ENCODE results near the gene CADM3.

The CADM3 gene

DNA sequence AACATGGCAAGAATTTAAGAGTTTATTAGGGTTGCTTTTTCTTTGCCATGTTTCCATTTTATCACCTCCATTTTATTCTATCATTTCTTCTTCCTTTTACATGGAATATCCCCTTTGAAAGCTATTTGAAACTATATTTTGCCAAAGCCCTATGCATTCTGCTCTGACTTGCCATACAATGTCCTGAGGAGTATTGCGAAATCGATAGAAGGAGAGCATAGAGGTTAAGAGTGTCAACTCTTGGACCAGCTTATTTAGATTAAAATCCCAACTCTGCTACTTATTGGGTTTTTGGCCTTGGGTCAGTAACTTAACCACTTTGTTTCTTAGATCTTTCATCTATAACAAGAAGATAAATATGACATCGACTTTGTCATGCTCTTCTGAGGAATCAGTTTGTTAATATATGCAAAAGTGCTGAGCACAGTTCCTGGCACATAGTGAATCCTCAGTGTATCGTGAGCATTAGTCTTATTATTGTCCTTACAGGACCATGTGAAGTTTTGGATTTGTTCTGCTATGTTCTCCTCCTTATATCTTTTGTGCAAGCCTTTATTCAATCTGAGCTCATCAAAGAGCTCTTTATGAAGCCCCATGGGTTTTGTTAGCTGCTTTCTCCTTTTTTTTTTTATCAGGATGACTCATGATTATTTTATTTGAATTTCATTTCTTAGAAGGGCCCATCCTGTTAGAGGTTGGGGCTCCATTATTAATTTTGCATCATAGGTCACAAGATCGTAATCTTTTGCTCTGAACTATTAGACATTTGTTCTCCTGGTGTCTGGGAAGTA, 50.9 kb downstream of the CADM3 start:
- no peaks in the 10 kb centered on the region for H3K36me3 ChIP-seq (ENCODE audit: insufficient read depth, insufficient read length, low read length)
- no peak overlapping the region for H3K9ac ChIP-seq (ENCODE audit: insufficient read length, low read depth)
- DNase-seq (ENCODE audit: low read depth, low spot score), result no peak
- H3K4me3 ChIP-seq (ENCODE audit: insufficient read length, low read depth), result no peak overlapping the region
- no peak for TF ChIP-seq ZNF274 (IDR thresholded peaks at IDR 0.05; ENCODE audit: low read depth, low read length)
- no peak for TF ChIP-seq YY1 (IDR thresholded peaks at IDR 0.05; ENCODE audit: insufficient read depth, insufficient read length)
- no peak for TF ChIP-seq SUZ12 (IDR thresholded peaks at IDR 0.05; ENCODE audit: extremely low read depth, insufficient read depth, insufficient read length)
- H3K9me3 ChIP-seq (ENCODE audit: insufficient read depth, low read length), result no peaks in the 10 kb centered on the region
- no peaks in the 10 kb centered on the region for H3K27me3 ChIP-seq (ENCODE audit: insufficient read depth, insufficient read length)
- peaks cover 5% of the 10 kb centered on the region for H3K4me1 ChIP-seq (ENCODE audit: insufficient read depth, insufficient read length)

DNA sequence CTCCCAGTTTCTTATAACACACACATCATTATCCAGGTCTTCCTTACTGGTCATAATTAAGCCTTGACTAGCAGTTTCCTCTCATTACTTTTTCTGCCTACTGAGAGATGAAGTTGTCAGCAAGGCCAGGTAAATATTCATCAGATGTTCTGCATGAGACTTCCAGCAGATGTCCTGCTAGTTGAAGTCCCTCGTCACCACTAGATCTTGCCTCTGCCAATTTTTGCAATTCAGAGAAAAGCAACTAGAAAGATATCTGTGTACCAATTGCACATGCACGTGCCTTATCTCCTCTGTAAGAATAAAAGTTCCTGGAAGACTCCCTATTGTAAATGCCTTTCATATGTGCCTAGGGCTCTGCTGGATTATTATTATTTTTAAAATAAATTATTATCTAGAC, 51.6 kb downstream of the CADM3 start:
- H3K9me3 ChIP-seq (ENCODE audit: insufficient read depth, low read length), result no peaks in the 10 kb centered on the region
- DNase-seq (ENCODE audit: low read depth, low spot score), result no peak
- no peaks in the 10 kb centered on the region for H3K36me3 ChIP-seq (ENCODE audit: insufficient read depth, insufficient read length, low read length)
- H3K4me3 ChIP-seq (ENCODE audit: insufficient read length, low read depth), result no peak overlapping the region
- no peak overlapping the region for H3K9ac ChIP-seq (ENCODE audit: insufficient read length, low read depth)
- TF ChIP-seq YY1 (IDR thresholded peaks at IDR 0.05; ENCODE audit: insufficient read depth, insufficient read length) (no peak), SUZ12 (IDR thresholded peaks at IDR 0.05; ENCODE audit: extremely low read depth, insufficient read depth, insufficient read length) (no peak), ZNF274 (IDR thresholded peaks at IDR 0.05; ENCODE audit: low read depth, low read length) (no peak)
- H3K27me3 ChIP-seq (ENCODE audit: insufficient read depth, insufficient read length), result no peaks in the 10 kb centered on the region
- peaks cover 5% of the 10 kb centered on the region for H3K4me1 ChIP-seq (ENCODE audit: insufficient read depth, insufficient read length)

DNA sequence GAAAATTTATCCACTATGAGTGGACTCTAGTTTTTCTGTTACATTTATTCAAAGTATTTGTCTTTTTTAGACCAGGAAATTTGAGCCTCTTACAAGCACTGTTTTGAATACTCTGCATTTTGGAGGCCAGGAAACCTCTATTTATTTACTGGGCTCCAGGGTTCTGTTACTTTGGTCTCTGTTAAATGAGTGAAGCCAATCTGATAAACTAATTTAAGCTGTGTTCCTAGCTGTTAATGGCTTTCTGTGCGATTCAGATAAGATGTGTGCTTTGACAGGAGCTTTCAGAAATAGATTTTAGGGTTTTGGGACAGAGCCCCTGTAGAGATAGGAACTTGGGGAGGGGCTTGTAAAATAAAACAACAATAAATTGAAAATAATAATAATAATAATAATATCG, 57.1 kb downstream of the CADM3 start:
- no peak for DNase-seq (ENCODE audit: low read depth, low spot score)

DNA sequence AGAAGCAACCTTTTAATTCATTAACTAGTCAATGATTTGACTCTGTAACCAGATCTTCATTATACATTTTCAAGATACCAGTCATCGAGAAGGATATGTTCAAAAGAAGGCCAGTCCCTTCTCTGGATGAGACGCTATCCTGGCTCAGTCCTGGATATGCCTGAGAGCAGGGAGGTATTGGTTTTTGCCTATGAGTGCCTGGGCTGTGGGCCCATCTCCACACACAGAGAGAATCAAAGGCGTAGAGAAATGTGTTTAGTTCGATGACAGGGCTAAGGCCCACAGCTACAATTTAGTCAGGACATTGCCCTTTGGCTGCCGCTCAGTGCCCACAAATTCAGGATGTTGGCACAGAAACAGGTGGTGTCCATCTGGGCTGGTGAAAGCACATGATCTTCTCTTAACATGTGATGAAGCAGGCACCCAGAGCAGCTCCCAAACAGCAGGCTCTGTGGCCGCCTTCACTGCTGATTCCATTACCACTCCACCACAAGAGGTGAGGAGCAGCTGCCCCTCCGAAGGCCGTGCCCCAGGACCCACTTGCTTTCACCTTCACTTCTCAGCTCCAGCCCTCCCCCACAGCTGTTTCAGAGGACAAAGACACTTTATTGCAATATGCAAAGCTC, 58.0 kb downstream of the CADM3 start:
- peaks cover 6% of the 10 kb centered on the region for H3K4me1 ChIP-seq (ENCODE audit: insufficient read depth, insufficient read length)
- H3K36me3 ChIP-seq (ENCODE audit: insufficient read depth, insufficient read length, low read length), result no peaks in the 10 kb centered on the region
- H3K4me3 ChIP-seq (ENCODE audit: insufficient read length, low read depth), result no peak overlapping the region
- no peak for DNase-seq (ENCODE audit: low read depth, low spot score)
- no peak for TF ChIP-seq ZNF274 (IDR thresholded peaks at IDR 0.05; ENCODE audit: low read depth, low read length)
- H3K9me3 ChIP-seq (ENCODE audit: insufficient read depth, low read length), result no peaks in the 10 kb centered on the region
- H3K27me3 ChIP-seq (ENCODE audit: insufficient read depth, insufficient read length), result no peaks in the 10 kb centered on the region
- H3K9ac ChIP-seq (ENCODE audit: insufficient read length, low read depth), result no peak overlapping the region

More for the DNA sequence above, 57.1 kb downstream of the CADM3 start:
- Histone ChIP-seq H3K9ac (ENCODE audit: insufficient read length, low read depth) (no peak overlapping the region), H3K36me3 (ENCODE audit: insufficient read depth, insufficient read length, low read length) (no peaks in the 10 kb centered on the region), H3K27me3 (ENCODE audit: insufficient read depth, insufficient read length) (no peaks in the 10 kb centered on the region), H3K4me1 (ENCODE audit: insufficient read depth, insufficient read length) (peaks cover 6% of the 10 kb centered on the region), H3K9me3 (ENCODE audit: insufficient read depth, low read length) (no peaks in the 10 kb centered on the region), H3K4me3 (ENCODE audit: insufficient read length, low read depth) (no peak overlapping the region)
- TF ChIP-seq ZNF274 (IDR thresholded peaks at IDR 0.05; ENCODE audit: low read depth, low read length) (no peak), YY1 (IDR thresholded peaks at IDR 0.05; ENCODE audit: insufficient read depth, insufficient read length) (no peak), SUZ12 (IDR thresholded peaks at IDR 0.05; ENCODE audit: extremely low read depth, insufficient read depth, insufficient read length) (no peak)

DNA sequence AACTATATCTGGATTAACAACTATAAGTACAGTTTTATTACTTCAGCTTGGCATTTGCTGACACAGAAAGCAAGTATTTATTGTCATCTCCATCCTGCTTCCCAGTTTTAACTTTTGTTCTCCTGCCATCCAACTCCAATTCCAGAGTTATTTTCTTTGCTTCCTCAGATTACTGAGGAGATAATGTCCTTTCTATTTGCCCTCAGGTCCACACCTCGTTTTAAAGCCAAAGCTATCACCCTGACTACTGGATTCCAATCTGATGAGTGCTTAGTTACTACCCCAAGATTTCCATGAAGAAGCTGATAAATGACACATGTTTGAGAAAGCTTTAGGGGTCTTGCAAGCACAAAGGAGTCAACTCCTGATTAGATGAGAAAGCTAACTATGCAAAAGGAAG, 58.5 kb downstream of the CADM3 start:
- no peak for DNase-seq (ENCODE audit: low read depth, low spot score)
- no peaks in the 10 kb centered on the region for H3K36me3 ChIP-seq (ENCODE audit: insufficient read depth, insufficient read length, low read length)
- H3K9ac ChIP-seq (ENCODE audit: insufficient read length, low read depth), result no peak overlapping the region
- H3K4me1 ChIP-seq (ENCODE audit: insufficient read depth, insufficient read length), result peaks cover 6% of the 10 kb centered on the region
- H3K4me3 ChIP-seq (ENCODE audit: insufficient read length, low read depth), result no peak overlapping the region
- no peaks in the 10 kb centered on the region for H3K27me3 ChIP-seq (ENCODE audit: insufficient read depth, insufficient read length)
- no peaks in the 10 kb centered on the region for H3K9me3 ChIP-seq (ENCODE audit: insufficient read depth, low read length)
- no peak for TF ChIP-seq SUZ12 (IDR thresholded peaks at IDR 0.05; ENCODE audit: extremely low read depth, insufficient read depth, insufficient read length)

DNA sequence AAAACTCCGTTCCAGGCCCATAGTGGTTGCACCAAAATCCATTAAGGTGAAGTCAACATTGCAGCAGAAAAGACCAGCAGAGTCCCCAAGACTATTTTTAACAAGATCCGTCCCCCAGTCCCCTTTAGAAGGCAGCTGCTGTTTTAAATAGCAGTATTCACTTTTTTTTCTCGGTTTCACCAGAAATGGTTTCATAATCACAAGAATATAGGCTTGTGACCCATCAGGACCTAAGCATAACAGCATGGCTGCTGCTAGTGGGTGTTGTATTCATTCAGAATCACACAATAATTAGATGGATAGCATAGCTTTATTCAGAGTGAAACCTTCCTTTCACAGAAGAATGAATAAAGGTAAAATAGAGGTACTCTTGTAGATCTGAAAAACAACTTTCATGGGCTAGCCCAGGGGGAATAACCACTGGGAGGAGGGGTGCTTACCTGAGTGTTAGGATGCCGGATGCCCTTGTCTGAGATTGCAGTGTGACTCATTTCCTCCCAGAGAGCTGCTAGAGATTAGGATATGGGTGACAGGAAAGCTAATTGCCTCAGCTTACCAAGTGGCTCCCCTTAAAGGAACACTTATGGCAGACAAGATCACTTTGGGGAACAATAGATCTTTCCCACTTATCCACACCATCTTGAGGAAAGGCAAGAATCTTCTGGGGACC, 68.3 kb downstream of the CADM3 start:
- Histone ChIP-seq H3K27me3 (ENCODE audit: insufficient read depth, insufficient read length) (no peaks in the 10 kb centered on the region), H3K36me3 (ENCODE audit: insufficient read depth, insufficient read length, low read length) (no peaks in the 10 kb centered on the region), H3K9ac (ENCODE audit: insufficient read length, low read depth) (no peak overlapping the region), H3K9me3 (ENCODE audit: insufficient read depth, low read length) (no peaks in the 10 kb centered on the region), H3K4me1 (ENCODE audit: insufficient read depth, insufficient read length) (no peaks in the 10 kb centered on the region), H3K4me3 (ENCODE audit: insufficient read length, low read depth) (no peak overlapping the region)
- TF ChIP-seq ZNF274 (IDR thresholded peaks at IDR 0.05; ENCODE audit: low read depth, low read length) (no peak), YY1 (IDR thresholded peaks at IDR 0.05; ENCODE audit: insufficient read depth, insufficient read length) (no peak), SUZ12 (IDR thresholded peaks at IDR 0.05; ENCODE audit: extremely low read depth, insufficient read depth, insufficient read length) (no peak)
- no peak for DNase-seq (ENCODE audit: low read depth, low spot score)

DNA sequence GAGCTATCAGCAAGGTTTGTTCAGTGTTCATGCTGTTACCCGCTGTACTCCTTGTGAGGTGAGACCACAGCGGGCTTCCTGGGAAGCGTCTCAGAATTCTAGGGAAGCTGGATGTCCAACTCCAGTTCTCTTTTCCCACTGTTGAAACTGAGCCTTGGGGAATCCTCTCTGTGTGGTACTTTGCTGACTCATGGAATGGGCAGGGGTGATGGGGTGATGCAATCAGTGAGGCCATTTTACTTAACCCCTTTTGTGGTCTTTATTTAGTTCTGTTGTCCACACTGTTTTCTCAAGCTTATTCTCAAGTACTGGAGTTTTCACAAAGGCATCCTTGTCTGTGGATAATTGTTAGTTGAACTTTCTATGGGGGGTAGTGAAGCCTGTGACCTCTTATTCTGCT, 75.9 kb downstream of the CADM3 start:
- no peak for DNase-seq (ENCODE audit: low read depth, low spot score)
- H3K4me1 ChIP-seq (ENCODE audit: insufficient read depth, insufficient read length), result no peaks in the 10 kb centered on the region
- no peak overlapping the region for H3K4me3 ChIP-seq (ENCODE audit: insufficient read length, low read depth)
- peaks cover 18% of the 10 kb centered on the region for H3K9me3 ChIP-seq (ENCODE audit: insufficient read depth, low read length)
- H3K9ac ChIP-seq (ENCODE audit: insufficient read length, low read depth), result no peak overlapping the region
- no peaks in the 10 kb centered on the region for H3K36me3 ChIP-seq (ENCODE audit: insufficient read depth, insufficient read length, low read length)
- TF ChIP-seq SUZ12 (IDR thresholded peaks at IDR 0.05; ENCODE audit: extremely low read depth, insufficient read depth, insufficient read length) (no peak), YY1 (IDR thresholded peaks at IDR 0.05; ENCODE audit: insufficient read depth, insufficient read length) (no peak), ZNF274 (IDR thresholded peaks at IDR 0.05; ENCODE audit: low read depth, low read length) (no peak)
- no peaks in the 10 kb centered on the region for H3K27me3 ChIP-seq (ENCODE audit: insufficient read depth, insufficient read length)

All from NT2/D1 (cell line).